ENCODE results near the gene AIPL1.

DNA sequence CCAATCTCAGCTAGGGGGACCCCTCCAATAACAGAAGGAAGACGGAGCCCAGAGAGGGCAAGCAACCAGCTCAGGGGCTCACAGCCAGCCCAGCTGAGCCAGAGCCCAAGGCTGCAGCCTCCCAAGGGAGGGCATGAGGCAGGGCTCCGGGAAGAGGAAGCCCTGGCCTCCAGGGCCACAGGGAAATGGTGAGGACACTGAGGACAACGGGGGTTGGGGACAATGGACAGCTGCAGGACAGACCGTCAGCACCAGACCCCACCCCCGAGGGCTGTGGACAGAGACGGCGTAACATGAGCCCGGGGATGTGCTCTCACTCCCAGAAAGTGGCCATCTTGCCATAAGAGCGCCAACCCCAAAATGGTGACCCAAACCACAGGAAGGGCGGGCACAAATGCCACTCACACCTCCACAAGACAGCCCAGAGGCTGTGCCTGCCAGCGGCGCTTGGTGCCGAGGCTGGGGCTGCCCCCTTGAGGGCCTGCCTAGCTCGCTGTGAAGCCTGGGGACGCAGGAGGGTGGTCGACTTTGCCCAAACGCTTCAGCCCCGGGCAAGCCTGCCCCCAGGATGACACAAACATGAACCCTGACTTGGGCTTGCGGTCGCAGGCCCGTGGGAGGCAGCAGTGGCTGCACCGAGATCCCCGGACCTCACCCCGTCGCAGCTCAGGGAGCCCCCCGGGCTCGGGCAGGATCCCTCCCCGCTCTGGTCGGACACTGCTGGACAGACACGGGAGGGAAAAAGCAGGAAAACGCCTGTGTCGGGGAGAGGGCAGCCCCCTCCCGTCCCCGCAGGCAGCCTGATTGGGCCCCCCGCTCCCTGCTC, 19.8 kb upstream of the AIPL1 start:
- TF ChIP-seq, protein P1, sequence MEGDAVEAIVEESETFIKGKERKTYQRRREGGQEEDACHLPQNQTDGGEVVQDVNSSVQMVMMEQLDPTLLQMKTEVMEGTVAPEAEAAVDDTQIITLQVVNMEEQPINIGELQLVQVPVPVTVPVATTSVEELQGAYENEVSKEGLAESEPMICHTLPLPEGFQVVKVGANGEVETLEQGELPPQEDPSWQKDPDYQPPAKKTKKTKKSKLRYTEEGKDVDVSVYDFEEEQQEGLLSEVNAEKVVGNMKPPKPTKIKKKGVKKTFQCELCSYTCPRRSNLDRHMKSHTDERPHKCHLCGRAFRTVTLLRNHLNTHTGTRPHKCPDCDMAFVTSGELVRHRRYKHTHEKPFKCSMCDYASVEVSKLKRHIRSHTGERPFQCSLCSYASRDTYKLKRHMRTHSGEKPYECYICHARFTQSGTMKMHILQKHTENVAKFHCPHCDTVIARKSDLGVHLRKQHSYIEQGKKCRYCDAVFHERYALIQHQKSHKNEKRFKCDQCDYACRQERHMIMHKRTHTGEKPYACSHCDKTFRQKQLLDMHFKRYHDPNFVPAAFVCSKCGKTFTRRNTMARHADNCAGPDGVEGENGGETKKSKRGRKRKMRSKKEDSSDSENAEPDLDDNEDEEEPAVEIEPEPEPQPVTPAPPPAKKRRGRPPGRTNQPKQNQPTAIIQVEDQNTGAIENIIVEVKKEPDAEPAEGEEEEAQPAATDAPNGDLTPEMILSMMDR (IDR thresholded peaks at IDR 0.05) = no peak
- TF ChIP-seq EP300 (IDR thresholded peaks at IDR 0.05) = no peak
